Measurements from ENCODE around the gene HOXA5. TPM values are rescaled to one million over a fixed set of nuclear protein-coding genes. Genes with fewer than 3 reads are reported as not detected.

HOXA5 gene
- total and polyA plus RNA-seq, 2 donors (not counting 1 experiment from before 2014, with no cell fraction given): 18.3 to 35.6 TPM

DNA sequence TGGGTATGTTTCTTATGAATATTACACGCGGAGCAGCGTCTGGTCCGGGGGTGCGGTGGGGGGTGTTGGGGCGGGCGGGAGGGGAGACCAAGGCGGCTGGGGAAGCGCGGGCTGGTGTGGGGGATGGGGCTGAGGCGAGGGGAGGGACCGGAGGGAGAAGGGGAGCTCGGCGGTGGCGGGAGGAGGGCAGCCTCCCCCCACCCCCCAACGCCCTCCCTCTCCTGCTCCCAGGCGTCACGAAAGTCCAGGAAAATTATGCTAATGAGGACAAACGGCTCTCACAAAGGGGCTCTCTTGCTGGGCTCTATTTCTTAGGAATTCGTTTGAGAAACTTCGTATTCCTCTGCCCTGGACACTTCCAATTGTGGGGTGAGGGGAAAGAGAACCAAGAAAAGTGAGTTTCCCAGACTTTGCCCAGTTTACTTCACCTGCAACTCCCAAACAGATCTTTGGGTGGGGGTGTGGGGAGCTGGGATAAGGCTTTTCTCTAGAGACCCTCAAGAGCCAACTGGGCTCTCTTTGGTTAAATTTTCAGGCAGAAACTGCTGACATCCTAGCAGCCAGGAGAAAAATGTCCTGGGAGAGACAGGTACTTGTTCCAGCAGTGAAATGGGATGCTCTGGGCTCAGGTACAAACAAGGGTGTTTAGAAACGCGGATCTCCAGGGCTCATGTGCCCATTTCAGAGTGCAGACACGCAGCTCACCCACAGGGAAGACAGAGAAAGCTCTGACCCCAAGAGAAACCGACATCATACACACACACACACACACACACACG lies 29.3 kb downstream of the HOXA5 start:
- H3K4me2 ChIP-seq (ENCODE audit: extremely low read depth, insufficient read depth, low read length): peak overlapping the region; percentile 89
- DNase-seq (ENCODE audit: low read depth in 2 of 2): peak; percentile 64 to 84

DNA sequence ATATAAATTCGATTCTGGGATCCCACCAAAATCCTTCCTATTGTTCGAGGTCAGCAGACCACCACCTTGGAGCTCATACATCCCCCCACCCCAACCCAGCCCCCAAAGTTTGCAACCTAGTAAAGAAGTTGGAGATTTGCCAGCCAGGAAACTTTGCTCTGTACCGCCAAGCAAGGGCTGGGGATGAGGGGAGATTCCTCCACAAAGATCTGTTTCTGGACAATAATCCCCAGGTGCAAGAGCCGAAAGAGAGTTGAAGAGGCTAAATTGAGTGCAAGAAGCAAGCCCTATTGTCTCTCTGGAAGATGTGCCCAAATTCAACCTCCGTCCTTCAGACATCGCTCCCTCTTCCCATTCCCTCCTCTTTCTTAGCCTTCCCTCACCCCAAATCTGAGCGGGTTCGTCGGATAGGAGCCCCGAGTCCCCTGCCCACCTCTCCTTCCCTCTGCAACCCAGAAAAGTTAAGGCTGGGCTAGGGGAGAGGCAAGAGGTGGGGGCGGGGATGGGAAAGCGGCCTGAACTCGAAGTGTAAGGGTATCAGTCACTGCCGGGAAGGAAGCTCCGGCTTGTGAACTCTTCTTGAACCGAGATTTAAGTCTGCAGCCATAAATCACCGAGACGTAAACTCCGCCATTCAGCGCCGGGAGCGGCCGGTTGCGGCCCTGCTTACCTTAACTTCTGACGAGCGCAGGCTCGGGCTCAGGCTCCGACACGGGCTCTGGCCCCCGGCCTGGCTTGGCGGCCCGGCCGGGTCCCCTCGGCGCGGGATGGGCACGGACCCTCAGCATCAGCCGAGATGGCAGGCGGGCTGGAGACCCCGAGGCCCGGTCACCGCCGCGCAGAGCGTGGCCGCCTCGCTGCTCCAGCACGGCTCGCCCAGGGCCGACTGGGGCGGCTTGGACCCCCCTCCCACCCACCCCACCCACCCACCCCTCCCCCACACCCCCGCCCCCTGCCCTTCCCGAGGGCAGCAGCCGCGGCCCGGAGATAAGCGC lies 30.2 kb downstream of the HOXA5 start:
- Histone ChIP-seq H3K9ac (ENCODE audit: insufficient read depth, low read length) (peak overlapping the region; percentile 76), H3K9me3 (ENCODE audit: control insufficient read depth, insufficient read depth, low read depth, low read length) (no peaks in the 10 kb centered on the region), H3K36me3 (ENCODE audit: control insufficient read depth, insufficient read depth, low read length) (no peaks in the 10 kb centered on the region), H3K27ac (ENCODE audit: insufficient read depth, low read length) (peak overlapping the region; percentile 93), H3K4me1 (ENCODE audit: control insufficient read depth, extremely low read depth, insufficient read depth, low read length) (peaks cover 20% of the 10 kb centered on the region), H3K79me2 (ENCODE audit: control insufficient read depth, insufficient read depth, low read length) (peaks cover 69% of the 10 kb centered on the region), H2AFZ (ENCODE audit: low read length) (no peak overlapping the region), H3K27me3 (ENCODE audit: control insufficient read depth, insufficient read depth, low read length) (no peaks in the 10 kb centered on the region), H3K4me2 (ENCODE audit: extremely low read depth, insufficient read depth, low read length) (peak overlapping the region; percentile 96), H3K4me3 (replicated peaks in 1 of 4; ENCODE audit: control extremely low read depth in 1 of 4, insufficient read depth in 1 of 4, low read depth in 3 of 4, low read length in 4 of 4) (peak overlapping the region; percentile 51 to 92 (median 66)), H4K20me1 (ENCODE audit: control insufficient read depth, extremely low read depth, insufficient read depth, low read length) (no peaks in the 10 kb centered on the region)
- TF ChIP-seq, protein P1, sequence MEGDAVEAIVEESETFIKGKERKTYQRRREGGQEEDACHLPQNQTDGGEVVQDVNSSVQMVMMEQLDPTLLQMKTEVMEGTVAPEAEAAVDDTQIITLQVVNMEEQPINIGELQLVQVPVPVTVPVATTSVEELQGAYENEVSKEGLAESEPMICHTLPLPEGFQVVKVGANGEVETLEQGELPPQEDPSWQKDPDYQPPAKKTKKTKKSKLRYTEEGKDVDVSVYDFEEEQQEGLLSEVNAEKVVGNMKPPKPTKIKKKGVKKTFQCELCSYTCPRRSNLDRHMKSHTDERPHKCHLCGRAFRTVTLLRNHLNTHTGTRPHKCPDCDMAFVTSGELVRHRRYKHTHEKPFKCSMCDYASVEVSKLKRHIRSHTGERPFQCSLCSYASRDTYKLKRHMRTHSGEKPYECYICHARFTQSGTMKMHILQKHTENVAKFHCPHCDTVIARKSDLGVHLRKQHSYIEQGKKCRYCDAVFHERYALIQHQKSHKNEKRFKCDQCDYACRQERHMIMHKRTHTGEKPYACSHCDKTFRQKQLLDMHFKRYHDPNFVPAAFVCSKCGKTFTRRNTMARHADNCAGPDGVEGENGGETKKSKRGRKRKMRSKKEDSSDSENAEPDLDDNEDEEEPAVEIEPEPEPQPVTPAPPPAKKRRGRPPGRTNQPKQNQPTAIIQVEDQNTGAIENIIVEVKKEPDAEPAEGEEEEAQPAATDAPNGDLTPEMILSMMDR (conservative IDR thresholded peaks at IDR 0.05 in 1 of 2, IDR thresholded peaks at IDR 0.05 in 1 of 2; ENCODE audit: low read depth in 1 of 2, low read length in 2 of 2): no peak
- no peak for TF ChIP-seq EZH2 (IDR thresholded peaks at IDR 0.05; ENCODE audit: low read length, missing control alignments)
- peak; percentile 94 to 96 for DNase-seq (ENCODE audit: low read depth in 2 of 2)

More for the DNA sequence above, 29.3 kb downstream of the HOXA5 start:
- H3K4me1 ChIP-seq (ENCODE audit: control insufficient read depth, extremely low read depth, insufficient read depth, low read length): peaks cover 23% of the 10 kb centered on the region
- H3K9ac ChIP-seq (ENCODE audit: insufficient read depth, low read length): peak overlapping the region; percentile 49
- H3K27ac ChIP-seq (ENCODE audit: insufficient read depth, low read length): peak overlapping the region; percentile 86
- H3K9me3 ChIP-seq (ENCODE audit: control insufficient read depth, insufficient read depth, low read depth, low read length): no peaks in the 10 kb centered on the region
- H2AFZ ChIP-seq (ENCODE audit: low read length): no peak overlapping the region
- peak overlapping the region; percentile 43 to 92 (median 64) for H3K4me3 ChIP-seq (replicated peaks in 1 of 4; ENCODE audit: control extremely low read depth in 1 of 4, insufficient read depth in 1 of 4, low read depth in 3 of 4, low read length in 4 of 4)
- peaks cover 77% of the 10 kb centered on the region for H3K79me2 ChIP-seq (ENCODE audit: control insufficient read depth, insufficient read depth, low read length)
- H4K20me1 ChIP-seq (ENCODE audit: control insufficient read depth, extremely low read depth, insufficient read depth, low read length): no peaks in the 10 kb centered on the region
- no peaks in the 10 kb centered on the region for H3K36me3 ChIP-seq (ENCODE audit: control insufficient read depth, insufficient read depth, low read length)
- H3K27me3 ChIP-seq (ENCODE audit: control insufficient read depth, insufficient read depth, low read length): no peaks in the 10 kb centered on the region
- TF ChIP-seq, protein P1 (conservative IDR thresholded peaks at IDR 0.05 in 1 of 2, IDR thresholded peaks at IDR 0.05 in 1 of 2; ENCODE audit: low read depth in 1 of 2, low read length in 2 of 2): no peak
- no peak for TF ChIP-seq EZH2 (IDR thresholded peaks at IDR 0.05; ENCODE audit: low read length, missing control alignments)

DNA sequence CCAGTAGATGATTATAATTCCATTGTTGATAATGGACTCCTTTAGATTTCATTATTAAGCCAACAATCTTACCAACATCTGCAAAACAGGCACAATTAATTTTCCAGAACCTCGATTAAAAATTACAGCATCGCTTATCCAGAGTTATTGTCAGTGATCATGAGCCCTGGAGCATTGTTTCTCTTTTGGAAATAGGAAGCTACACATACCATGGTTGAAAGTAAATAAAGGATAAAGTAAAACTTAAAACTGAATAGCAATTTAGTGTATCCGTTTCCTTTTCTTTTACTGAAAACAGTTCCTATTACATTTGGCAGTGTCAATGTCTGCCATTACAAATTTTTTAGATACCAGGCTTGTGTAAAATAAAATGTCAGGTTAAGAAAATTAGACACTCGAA lies 31.1 kb downstream of the HOXA5 start:
- no peaks in the 10 kb centered on the region for H3K9me3 ChIP-seq (ENCODE audit: control insufficient read depth, insufficient read depth, low read depth, low read length)
- no peaks in the 10 kb centered on the region for H3K27me3 ChIP-seq (ENCODE audit: control insufficient read depth, insufficient read depth, low read length)
- H3K36me3 ChIP-seq (ENCODE audit: control insufficient read depth, insufficient read depth, low read length): no peaks in the 10 kb centered on the region
- H2AFZ ChIP-seq (ENCODE audit: low read length): no peak overlapping the region
- no peak overlapping the region for H3K9ac ChIP-seq (ENCODE audit: insufficient read depth, low read length)
- peaks cover 22% of the 10 kb centered on the region for H3K4me1 ChIP-seq (ENCODE audit: control insufficient read depth, extremely low read depth, insufficient read depth, low read length)
- H3K79me2 ChIP-seq (ENCODE audit: control insufficient read depth, insufficient read depth, low read length): peaks cover 66% of the 10 kb centered on the region
- DNase-seq (ENCODE audit: low read depth in 2 of 2): peak in 1 of 2 donors; percentile 32
- peak overlapping the region; percentile 96 for H3K4me2 ChIP-seq (ENCODE audit: extremely low read depth, insufficient read depth, low read length)
- no peak for TF ChIP-seq EZH2 (IDR thresholded peaks at IDR 0.05; ENCODE audit: low read length, missing control alignments)
- TF ChIP-seq, protein P1 (conservative IDR thresholded peaks at IDR 0.05 in 1 of 2, IDR thresholded peaks at IDR 0.05 in 1 of 2; ENCODE audit: low read depth in 1 of 2, low read length in 2 of 2): no peak
- H3K27ac ChIP-seq (ENCODE audit: insufficient read depth, low read length): peak overlapping the region; percentile 93
- H3K4me3 ChIP-seq (replicated peaks in 1 of 4; ENCODE audit: control extremely low read depth in 1 of 4, insufficient read depth in 1 of 4, low read depth in 3 of 4, low read length in 4 of 4): peak overlapping the region; percentile 9 to 92 (median 64)
- H4K20me1 ChIP-seq (ENCODE audit: control insufficient read depth, extremely low read depth, insufficient read depth, low read length): no peaks in the 10 kb centered on the region

Data from fibroblast of lung (primary cell).